H1 (cell line): ENCODE measurements around the gene KLHDC10. TPM values are rescaled to one million over a fixed set of nuclear protein-coding genes. Genes with fewer than 3 reads are reported as not detected.

Source experiments
- CTCF ChIA-PET: fragments of 300-600 bp; sonication (Branson Sonifier 250); formaldehyde crosslinking; loops from one replicate; lab custom pipeline; 2021; ENCODE audit not compliant: partially characterized antibody; lab: Charles Lee
- POLR2A ChIA-PET: fragments of 300-600 bp; sonication (Branson Sonifier 250); formaldehyde crosslinking; loops from one replicate; lab custom pipeline; 2021; ENCODE audit warnings: inconsistent platforms; ENCODE audit not compliant: partially characterized antibody; lab: Charles Lee
- DNase-seq, 2 experiments: peaks; one replicate each; pipeline versions ENCODE4 v3.0.0 to v3.0.0-alpha.2; 2010 to 2022; ENCODE audit warnings: low spot score in 2 of 2, low read depth in 1 of 2, mixed read lengths in 1 of 2
- FAIRE-seq: peaks from 2 replicates; lab custom pipeline; 2011; peaks lifted over from hg19 to GRCh38; lab: Jason Lieb, UNC
- H2AFZ ChIP-seq: 2 replicates; pipeline ENCODE4 v1.8.1; 2012; ENCODE audit warnings: low read length, inconsistent platforms
- H2AK5ac ChIP-seq: 2 replicates; pipeline ENCODE4 v1.6.1; 2013; ENCODE audit warnings: low read depth, low read length
- H2BK120ac ChIP-seq: replicated peaks from 2 replicates; pipeline ENCODE3; 2013; ENCODE audit warnings: low read depth, low read length, inconsistent platforms
- H2BK12ac ChIP-seq: 2 replicates; pipeline ENCODE4 v1.6.1; 2013; ENCODE audit warnings: low read depth, low read length
- H2BK15ac ChIP-seq: 2 replicates; pipeline ENCODE4 v1.6.1; 2013; ENCODE audit warnings: low read length
- H2BK20ac ChIP-seq: 2 replicates; pipeline ENCODE4 v1.6.1; 2013; ENCODE audit warnings: low read length
- H2BK5ac ChIP-seq: 2 replicates; pipeline ENCODE4 v1.6.1; 2013; ENCODE audit warnings: low read depth, low read length
- H3K14ac ChIP-seq: 2 replicates; pipeline ENCODE4 v1.6.1; 2013; ENCODE audit warnings: inconsistent platforms; ENCODE audit not compliant: insufficient read length
- H3K18ac ChIP-seq: 2 replicates; pipeline ENCODE4 v1.6.1; 2013; ENCODE audit warnings: low read length; ENCODE audit errors: extremely low read depth
- H3K23ac ChIP-seq: 2 replicates; pipeline ENCODE4 v1.6.1; 2013; ENCODE audit warnings: inconsistent platforms; ENCODE audit not compliant: insufficient read length
- H3K23me2 ChIP-seq: 2 replicates; pipeline ENCODE4 v1.6.1; 2013; ENCODE audit warnings: low read depth, low read length
- H3K27ac ChIP-seq: 2 replicates; pipeline ENCODE4 v1.6.1; 2011; ENCODE audit warnings: low read depth, low read length, inconsistent platforms
- H3K27me3 ChIP-seq, 4 experiments: replicated peaks in 1 of 4; 1 replicate in 1 of 4; 2 replicates in 3 of 4; pipeline versions ENCODE4 v1.6.1 to v1.8.1; 2011 to 2013; ENCODE audit warnings: low read length in 3 of 4, mild to moderate bottlenecking in 3 of 4, inconsistent platforms in 2 of 4, mixed read lengths in 2 of 4, moderate library complexity in 1 of 4; ENCODE audit not compliant: control insufficient read depth in 3 of 4, insufficient read depth in 3 of 4; ENCODE audit errors: extremely low read depth in 1 of 4
- H3K36me3 ChIP-seq, 4 experiments: 2 replicates each; pipeline versions ENCODE4 v1.6.1 to v1.8.1; 2011 to 2013; ENCODE audit warnings: mild to moderate bottlenecking in 4 of 4, low read length in 3 of 4, moderate library complexity in 2 of 4, control low read depth in 1 of 4, inconsistent platforms in 1 of 4; ENCODE audit not compliant: insufficient read depth in 4 of 4, control insufficient read depth in 2 of 4
- H3K4ac ChIP-seq: replicated peaks from 2 replicates; pipeline ENCODE3; 2013; ENCODE audit warnings: low read length, low read depth, mixed read lengths, inconsistent platforms; ENCODE audit not compliant: insufficient read length
- H3K4me1 ChIP-seq, 4 experiments: replicated peaks in 1 of 4; 1 replicate in 1 of 4; 2 replicates in 3 of 4; pipeline versions ENCODE4 v1.6.1 to v1.8.1; 2011 to 2013; ENCODE audit warnings: low read length in 3 of 4, inconsistent platforms in 2 of 4, mixed read lengths in 1 of 4; ENCODE audit not compliant: insufficient read depth in 4 of 4, control insufficient read depth in 3 of 4
- H3K4me2 ChIP-seq, 2 experiments: 2 replicates each; pipeline versions ENCODE4 v1.6.1 to v1.8.1; 2011 to 2013; ENCODE audit warnings: low read depth in 2 of 2, low read length in 2 of 2, control low read depth in 1 of 2, inconsistent platforms in 1 of 2, mild to moderate bottlenecking in 1 of 2; ENCODE audit not compliant: insufficient read depth in 1 of 2
- H3K4me3 ChIP-seq, 4 experiments: fragments of 200-600, 300-600 bp in 1 of 4; sonication (generic), shearing (Covaris generic), sonication (Bioruptor Twin) in 1 of 4; 2 replicates each; pipeline versions ENCODE4 v1.5.1 to v1.8.1; 2011 to 2016; ENCODE audit warnings: low read length in 4 of 4, low read depth in 3 of 4, control low read depth in 2 of 4, inconsistent platforms in 2 of 4, mild to moderate bottlenecking in 2 of 4, mixed read lengths in 1 of 4, moderate library complexity in 1 of 4; ENCODE audit not compliant: insufficient read depth in 2 of 4; ENCODE audit errors: extremely low read depth in 1 of 4
- H3K56ac ChIP-seq: replicated peaks from 2 replicates; pipeline ENCODE3; 2013; ENCODE audit warnings: low read depth, mild to moderate bottlenecking, mixed read lengths, low read length, inconsistent platforms; ENCODE audit not compliant: insufficient read length
- H3K79me1 ChIP-seq: 2 replicates; pipeline ENCODE4 v1.6.1; 2013; ENCODE audit warnings: low read depth, low read length, control low read depth
- H3K79me2 ChIP-seq, 2 experiments: 2 replicates each; pipeline versions ENCODE4 v1.6.1 to v1.8.1; 2012 to 2013; ENCODE audit warnings: low read length in 2 of 2, mild to moderate bottlenecking in 2 of 2, inconsistent platforms in 1 of 2; ENCODE audit not compliant: insufficient read depth in 2 of 2, control insufficient read depth in 1 of 2
- H3K9ac ChIP-seq, 4 experiments: replicated peaks in 1 of 4; 1 replicate in 1 of 4; 2 replicates in 3 of 4; pipeline versions ENCODE4 v1.6.1 to v1.8.1; 2011 to 2013; ENCODE audit warnings: low read depth in 3 of 4, low read length in 3 of 4, control low read depth in 2 of 4, mild to moderate bottlenecking in 2 of 4, moderate library complexity in 2 of 4, inconsistent platforms in 1 of 4; ENCODE audit errors: extremely low read depth in 1 of 4
- H3K9me3 ChIP-seq, 2 experiments: 2 replicates each; pipeline versions ENCODE4 v1.6.1 to v1.8.1; 2012 to 2013; ENCODE audit warnings: mild to moderate bottlenecking in 2 of 2, moderate library complexity in 2 of 2, control low read depth in 1 of 2, inconsistent platforms in 1 of 2, low read depth in 1 of 2, low read length in 1 of 2, mixed read lengths in 1 of 2; ENCODE audit not compliant: insufficient read depth in 2 of 2
- H4K20me1 ChIP-seq, 2 experiments: replicated peaks in 1 of 2; 2 replicates each; pipeline versions ENCODE3 to v1.8.1; 2011 to 2013; ENCODE audit warnings: inconsistent platforms in 2 of 2, low read length in 2 of 2, mild to moderate bottlenecking in 1 of 2; ENCODE audit not compliant: insufficient read depth in 2 of 2, control insufficient read depth in 1 of 2
- H4K5ac ChIP-seq: 2 replicates; pipeline ENCODE4 v1.6.1; 2013; ENCODE audit warnings: low read length, low read depth, mixed read lengths, inconsistent platforms; ENCODE audit not compliant: insufficient read length
- H4K8ac ChIP-seq: 2 replicates; pipeline ENCODE4 v1.8.0; 2013; ENCODE audit warnings: mild to moderate bottlenecking, moderate library complexity, low read length, inconsistent platforms; ENCODE audit not compliant: insufficient read depth; ENCODE audit errors: extremely low read depth
- H4K91ac ChIP-seq: replicated peaks from 2 replicates; pipeline ENCODE3; 2013; ENCODE audit warnings: low read length, mixed read lengths, inconsistent platforms; ENCODE audit not compliant: insufficient read length
- EP300 ChIP-seq, 2 experiments: IDR thresholded peaks; 1 replicate in 1 of 2; 2 replicates in 1 of 2; pipeline ENCODE4 v1.6.1; 2011 to 2012; ENCODE audit warnings: low read depth in 2 of 2, low read length in 2 of 2, mild to moderate bottlenecking in 2 of 2, borderline replicate concordance in 1 of 2, inconsistent platforms in 1 of 2, moderate library complexity in 1 of 2
- EZH2 ChIP-seq: fragments of 200-600 bp; sonication (generic); IDR thresholded peaks from 2 replicates; pipeline ENCODE4 v1.7.1; 2012; ENCODE audit warnings: low read depth, mild to moderate bottlenecking, moderate library complexity, low read length, inconsistent platforms; ENCODE audit not compliant: severe bottlenecking
- KDM5A ChIP-seq: fragments of 200-600 bp; IDR thresholded peaks from 2 replicates; pipeline ENCODE4 v1.7.1; 2012; ENCODE audit warnings: mild to moderate bottlenecking, low read length, inconsistent platforms, mixed read lengths
- NANOG ChIP-seq: IDR thresholded peaks from 2 replicates; pipeline ENCODE4 v1.6.1; 2011; ENCODE audit warnings: low read length, low read depth, mild to moderate bottlenecking, inconsistent platforms; ENCODE audit not compliant: insufficient read depth, poor library complexity, severe bottlenecking
- NRF1 ChIP-seq: IDR thresholded peaks from 2 replicates; pipeline ENCODE4 v1.6.1; 2011; ENCODE audit warnings: mild to moderate bottlenecking, low read depth, low read length, improper control_type of control experiment
- RFX5 ChIP-seq: IDR thresholded peaks from 2 replicates; pipeline ENCODE4 v1.6.1; 2011; ENCODE audit warnings: low read depth, low read length, improper control_type of control experiment, borderline replicate concordance
- SUZ12 ChIP-seq: fragments of 200-600 bp; sonication (generic); IDR thresholded peaks from 2 replicates; pipeline ENCODE4 v1.6.1; 2012; ENCODE audit warnings: mild to moderate bottlenecking, inconsistent platforms, low read length, moderate library complexity, mixed read lengths
- TCF12 ChIP-seq: IDR thresholded peaks from 2 replicates; pipeline ENCODE4 v1.6.1; 2011; ENCODE audit warnings: low read depth, mild to moderate bottlenecking, low read length
- whole genome bisulfite sequencing, 2 experiments: shearing (Covaris generic) in 1 of 2; methylation state at CpG; one replicate each; pipeline versions ENCODE4 v1.1.6 to v1.1.7; 2013 to 2015; ENCODE audit warnings: low lambda C conversion rate in 2 of 2, mixed read lengths in 2 of 2, inconsistent platforms in 1 of 2, low coverage in 1 of 2, missing lambda C conversion rate in 1 of 2; ENCODE audit not compliant: insufficient replicate concordance in 2 of 2, insufficient coverage in 1 of 2, insufficient read length in 1 of 2; ENCODE audit errors: extremely low coverage in 1 of 2, missing lambda C conversion rate in 1 of 2; 5-methylcytosine and 5-hydroxymethylcytosine counted together
- polyA plus RNA-seq, 7 experiments: library from polyadenylated mRNA; depleted of rRNA in 3 of 7; stranded (reverse) in 5 of 7; unstranded in 2 of 7; fragments of >200 nt in 5 of 7; fragments of 200-250 nt in 2 of 7; gene quantifications; 1 replicate in 5 of 7; 2 replicates in 1 of 7; 4 replicates in 1 of 7; pipeline versions ENCODE4 v1.2.1 to v1.2.3, GENCODE V29; 2011 to 2013; ENCODE audit warnings: missing spikeins in 2 of 7, mixed read lengths in 2 of 7
- total RNA-seq: library from RNA; stranded (reverse); fragmentation: NEBNext Ultra II Directional; extraction: Animal tissue kit (Norgen Biotek cat#: 25700); gene quantifications from 2 replicates; pipeline ENCODE4 v1.2.1, GENCODE V29; 2021
- TF ChIP-seq, protein P1 (sequence below): IDR thresholded peaks from 2 replicates; pipeline ENCODE4 v1.6.1; 2011; ENCODE audit warnings: low read length, improper control_type of control experiment

The KLHDC10 gene
- total and polyA plus RNA-seq, 2 of the 8 experiments (the other 6 are each of a cell fraction or from before 2014, with no cell fraction given) = 6.6 to 14.5 TPM

GRCh38 chr7:130151591-130152492, 81.5 kb downstream of the KLHDC10 start:
- Histone ChIP-seq H3K4me3 (no peak overlapping the region), H3K4me2 (no peak overlapping the region), H4K91ac (peak overlapping the region; percentile 50), H4K5ac (no peak overlapping the region), H2BK12ac (peak overlapping the region; percentile 45; the same call in 1 of the 2 replicates), H2BK15ac (peak overlapping the region; percentile 65), H3K18ac (no peak overlapping the region), H2BK120ac (no peak overlapping the region), H2AFZ (no peak overlapping the region), H3K23me2 (peaks cover 12% of the 10 kb centered on the region; the same call in 1 of the 2 replicates), H3K79me1 (no peaks in the 10 kb centered on the region), H3K56ac (peak overlapping the region; percentile 100), H3K79me2 (no peaks in the 10 kb centered on the region), H3K4me1 (peaks cover 0 to 4% (median under 1%) of the 10 kb centered on the region in 4 experiments; a peak in 4 of 7 replicates), H4K20me1 (peaks cover 0 to 11% of the 10 kb centered on the region in 2 experiments), H3K27ac (no peak overlapping the region), H3K36me3 (no peaks in the 10 kb centered on the region; a peak in 1 of 8 replicates), H2BK20ac (peak overlapping the region; percentile 24; the same call in 1 of the 2 replicates), H3K14ac (no peak overlapping the region), H2BK5ac (peak overlapping the region; percentile 37), H3K23ac (no peak overlapping the region), H3K9ac (peak overlapping the region in 1 of 4 experiments; percentile 37; a peak in 2 of 7 replicates), H3K9me3 (no peaks in the 10 kb centered on the region; a peak in 2 of 4 replicates), H3K27me3 (no peaks in the 10 kb centered on the region; a peak in 1 of 7 replicates), H3K4ac (peak overlapping the region; percentile 92), H4K8ac (peak overlapping the region; percentile 58; the same call in 1 of the 2 replicates), H2AK5ac (peak overlapping the region; percentile 97; the same call in 1 of the 2 replicates)
- FAIRE-seq = no peak
- DNase-seq = no peak
- WGBS, 2 experiments = 85% methylated on average over 5 of the region's 5 CpGs; no CpG with 5 or more reads in 1 of the 2 experiments
- POLR2A ChIA-PET = interaction anchor here (2.6 kb wide), 1 partner anchor 12 kb away, joined by 17 read pairs; no protein-coding TSS in a partner anchor
- CTCF ChIA-PET = no interaction called here
- TF ChIP-seq RFX5 (no peak), SUZ12 (no peak), EZH2 (no peak), NANOG (no peak), TCF12 (no peak), EP300 (IDR thresholded peaks at IDR 0.05; ENCODE audit: borderline replicate concordance in 1 of 2, low read depth in 2 of 2, low read length in 2 of 2) (no peak), NRF1 (no peak), KDM5A (no peak)
- TF ChIP-seq, protein P1, sequence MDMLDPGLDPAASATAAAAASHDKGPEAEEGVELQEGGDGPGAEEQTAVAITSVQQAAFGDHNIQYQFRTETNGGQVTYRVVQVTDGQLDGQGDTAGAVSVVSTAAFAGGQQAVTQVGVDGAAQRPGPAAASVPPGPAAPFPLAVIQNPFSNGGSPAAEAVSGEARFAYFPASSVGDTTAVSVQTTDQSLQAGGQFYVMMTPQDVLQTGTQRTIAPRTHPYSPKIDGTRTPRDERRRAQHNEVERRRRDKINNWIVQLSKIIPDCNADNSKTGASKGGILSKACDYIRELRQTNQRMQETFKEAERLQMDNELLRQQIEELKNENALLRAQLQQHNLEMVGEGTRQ = no peak
